CD14-positive monocyte (primary cell): Measurements from ENCODE around the gene ERGIC1. TPM values are rescaled to one million over a fixed set of nuclear protein-coding genes. Genes with fewer than 3 reads are reported as not detected.

ENCODE experiments used
- DNase-seq, 3 donors: peaks; one replicate each; pipeline ENCODE4 v3.0.0-alpha.2; 2011 to 2022
- H2AFZ ChIP-seq: 2 replicates; pipeline ENCODE4 v1.6.0; 2012; ENCODE audit warnings: mild to moderate bottlenecking, low read depth, low read length, inconsistent platforms; ENCODE audit not compliant: insufficient read depth, poor library complexity, severe bottlenecking
- H3K27ac ChIP-seq, 2 donors: 1 replicate in 1 of 2; 2 replicates in 1 of 2; pipeline ENCODE4 v1.5.1; 2012 to 2013; ENCODE audit warnings: low read length in 2 of 2, control low read depth in 1 of 2, inconsistent platforms in 1 of 2, low read depth in 1 of 2, mild to moderate bottlenecking in 1 of 2
- H3K27me3 ChIP-seq, 2 donors: one replicate each; pipeline versions ENCODE4 v1.6.0 to v1.6.1; 2011 to 2013; ENCODE audit warnings: low read length in 2 of 2; ENCODE audit not compliant: control insufficient read depth in 2 of 2, insufficient read depth in 2 of 2
- H3K36me3 ChIP-seq, 2 donors: replicated peaks in 1 of 2; 1 replicate in 1 of 2; 2 replicates in 1 of 2; pipeline versions ENCODE4 v1.5.1 to v1.6.1; 2012 to 2013; ENCODE audit warnings: low read length in 2 of 2, control low read depth in 1 of 2, inconsistent platforms in 1 of 2, mild to moderate bottlenecking in 1 of 2; ENCODE audit not compliant: insufficient read depth in 2 of 2, control insufficient read depth in 1 of 2
- H3K4me1 ChIP-seq, 2 donors: 1 replicate in 1 of 2; 2 replicates in 1 of 2; pipeline versions ENCODE4 v1.5.1 to v1.6.1; 2012 to 2013; ENCODE audit warnings: low read length in 2 of 2, control low read depth in 1 of 2, inconsistent platforms in 1 of 2, mild to moderate bottlenecking in 1 of 2, moderate library complexity in 1 of 2; ENCODE audit not compliant: insufficient read depth in 2 of 2, control insufficient read depth in 1 of 2
- H3K4me2 ChIP-seq: replicated peaks from 2 replicates; pipeline ENCODE3; 2012; ENCODE audit warnings: low read length, moderate library complexity, mild to moderate bottlenecking; ENCODE audit not compliant: poor library complexity, severe bottlenecking; ENCODE audit errors: extremely low read depth
- H3K4me3 ChIP-seq, 3 experiments: fragments of 200-600 bp in 1 of 3; sonication (generic) in 1 of 3; replicated peaks in 1 of 3; 1 replicate in 2 of 3; 2 replicates in 1 of 3; pipeline ENCODE4 v1.5.1; 2011 to 2013; ENCODE audit warnings: low read length in 3 of 3, mild to moderate bottlenecking in 3 of 3, control low read depth in 2 of 3, low read depth in 2 of 3, inconsistent platforms in 1 of 3, moderate library complexity in 1 of 3
- H3K79me2 ChIP-seq: 2 replicates; pipeline ENCODE4 v1.6.0; 2012; ENCODE audit warnings: mild to moderate bottlenecking, control low read depth, inconsistent platforms, low read length, moderate library complexity; ENCODE audit not compliant: insufficient read depth
- H3K9ac ChIP-seq: 2 replicates; pipeline ENCODE4 v1.6.0; 2017; ENCODE audit warnings: low read length, mild to moderate bottlenecking; ENCODE audit not compliant: insufficient read depth, poor library complexity, severe bottlenecking
- H3K9me3 ChIP-seq, 2 donors: replicated peaks in 1 of 2; 1 replicate in 1 of 2; 2 replicates in 1 of 2; pipeline versions ENCODE4 v1.5.1 to v1.6.1; 2012 to 2013; ENCODE audit warnings: low read length in 2 of 2, control low read depth in 1 of 2; ENCODE audit not compliant: control insufficient read depth in 1 of 2, insufficient read depth in 1 of 2
- H4K20me1 ChIP-seq: 2 replicates; pipeline ENCODE4 v1.6.0; 2012; ENCODE audit warnings: mild to moderate bottlenecking, low read length, control low read depth, moderate library complexity; ENCODE audit not compliant: insufficient read depth
- H3K27ac Mint-ChIP-seq, 7 donors: one replicate each; pipeline ENCODE4 v1.8.0; 2020; ENCODE audit warnings: mild to moderate bottlenecking in 7 of 7, mixed read lengths in 7 of 7, moderate library complexity in 6 of 7, inconsistent platforms in 2 of 7
- H3K27me3 Mint-ChIP-seq, 3 donors: one replicate each; pipeline ENCODE4 v1.8.0; 2021 to 2022; ENCODE audit warnings: low read depth in 3 of 3, mild to moderate bottlenecking in 3 of 3, mixed read lengths in 3 of 3, moderate library complexity in 3 of 3, inconsistent platforms in 1 of 3
- H3K36me3 Mint-ChIP-seq, 2 donors: one replicate each; pipeline ENCODE4 v1.8.0; 2020; ENCODE audit warnings: mixed read lengths in 2 of 2, inconsistent platforms in 1 of 2, mild to moderate bottlenecking in 1 of 2
- H3K4me1 Mint-ChIP-seq: one replicate; pipeline ENCODE4 v1.8.0; 2020; ENCODE audit warnings: mild to moderate bottlenecking, mixed read lengths
- H3K4me3 Mint-ChIP-seq, 2 donors: one replicate each; pipeline ENCODE4 v1.8.0; 2020; ENCODE audit warnings: mild to moderate bottlenecking in 2 of 2, mixed read lengths in 2 of 2, moderate library complexity in 1 of 2
- H3K9me3 Mint-ChIP-seq, 7 donors: one replicate each; pipeline ENCODE4 v1.8.0; 2020 to 2022; ENCODE audit warnings: mixed read lengths in 7 of 7, mild to moderate bottlenecking in 6 of 7, moderate library complexity in 6 of 7, inconsistent platforms in 2 of 7
- CTCF ChIP-seq: fragments of 200-600 bp; IDR thresholded peaks from one replicate; pipeline ENCODE4 v1.8.0; 2022; ENCODE audit warnings: antibody characterized with exemption, mild to moderate bottlenecking
- WGBS: methylation state at CpG from one replicate; pipeline ENCODE4 v1.1.5; 2013; ENCODE audit warnings: missing lambda C conversion rate; ENCODE audit not compliant: insufficient coverage; 5-methylcytosine and 5-hydroxymethylcytosine counted together
- intact Hi-C, 2 donors: fragments of 100-400 bp; cut with micrococcal nuclease; formaldehyde crosslinking; loops; one replicate each; pipeline versions ENCODE4 v1.15.0 to v1.15.1; 2023
- polyA plus RNA-seq, 3 donors: library from polyadenylated mRNA; depleted of rRNA in 1 of 3; unstranded in 2 of 3; stranded (reverse) in 1 of 3; fragments of 300-500 nt in 2 of 3; fragments of >200 nt in 1 of 3; fragmentation: Illumina TruSeq in 2 of 3; gene quantifications; 1 replicate in 2 of 3; 2 replicates in 1 of 3; pipeline ENCODE4 v1.2.3, GENCODE V29; 2012 to 2021

The ERGIC1 gene
- polyA plus RNA-seq, 3 donors: 28.3 to 76.2 (median 34.1) TPM

DNA sequence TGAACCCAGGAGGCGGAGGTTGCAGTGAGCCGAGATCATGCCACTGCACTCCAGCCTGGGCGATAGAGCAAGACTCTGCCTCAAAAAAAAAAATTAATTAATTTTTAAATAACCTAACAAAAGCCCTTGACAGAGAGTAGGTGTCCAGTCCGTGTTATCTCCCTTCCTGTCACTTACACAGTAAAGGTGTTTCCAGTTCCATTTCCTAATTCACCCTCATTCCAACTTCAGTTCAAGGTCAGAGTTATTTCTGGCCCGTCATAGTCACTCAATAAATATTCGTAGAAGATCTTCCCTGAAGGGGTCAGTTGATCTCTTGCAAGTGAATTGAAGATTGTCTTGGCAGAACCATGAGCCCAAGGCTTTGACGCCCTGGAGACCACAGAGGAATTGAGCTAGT lies 16.4 kb upstream of the ERGIC1 start:
- H3K27me3 ChIP-seq: no peaks in the 10 kb centered on the region
- Mint-ChIP-seq H3K4me3 (no peak overlapping the region), H3K27ac (peak overlapping the region in 1 of 7 donors; percentile 13), H3K27me3 (peaks cover 1 to 15% (median 3%) of the 10 kb centered on the region in 3 donors), H3K9me3 (peaks cover 0 to 5% (median 0%) of the 10 kb centered on the region in 7 donors), H3K36me3 (peaks cover 0 to 2% of the 10 kb centered on the region in 2 donors), H3K4me1 (peaks cover 24% of the 10 kb centered on the region)
- DNase-seq: no peak
- H3K36me3 ChIP-seq: no peaks in the 10 kb centered on the region
- no peak overlapping the region for H3K27ac ChIP-seq
- no peaks in the 10 kb centered on the region for H3K79me2 ChIP-seq
- H3K4me3 ChIP-seq: no peak overlapping the region
- H3K9me3 ChIP-seq: no peaks in the 10 kb centered on the region
- 90% methylated on average over 2 of the region's 7 CpGs for WGBS
- no peaks in the 10 kb centered on the region for H4K20me1 ChIP-seq
- no peak overlapping the region for H3K9ac ChIP-seq
- H3K4me2 ChIP-seq: no peak overlapping the region
- H3K4me1 ChIP-seq: peaks cover 13 to 18% of the 10 kb centered on the region in 2 donors
- no peak for TF ChIP-seq CTCF
- H2AFZ ChIP-seq: no peak overlapping the region
- intact Hi-C loops: no loop called here

DNA sequence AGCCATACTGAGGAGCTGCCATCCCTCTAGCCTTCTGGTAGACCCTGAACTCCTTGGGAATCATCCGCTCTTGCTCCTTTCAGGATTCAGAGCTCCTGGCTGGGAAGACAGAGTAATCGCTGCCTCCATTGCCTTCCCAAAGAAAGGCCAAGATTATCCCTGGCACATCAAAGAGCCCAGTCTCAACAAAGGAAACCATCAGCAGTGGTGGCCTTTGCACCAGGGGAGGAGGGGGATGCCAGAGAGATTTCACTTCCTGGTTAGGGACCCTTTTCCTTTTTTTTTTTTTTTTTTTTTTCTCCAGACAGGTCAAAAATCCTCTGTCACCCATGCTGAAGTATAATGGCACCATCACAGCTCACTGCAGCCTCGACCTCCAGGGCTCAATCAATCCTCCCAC lies 16.0 kb upstream of the ERGIC1 start:
- no peak overlapping the region for H3K4me3 Mint-ChIP-seq
- no peak overlapping the region for H3K4me2 ChIP-seq
- WGBS: 86% methylated on average over 1 of the region's 3 CpGs
- H3K9me3 Mint-ChIP-seq: peaks cover 0 to 5% (median 0%) of the 10 kb centered on the region in 7 donors
- H3K36me3 ChIP-seq: no peaks in the 10 kb centered on the region
- H3K9me3 ChIP-seq: no peaks in the 10 kb centered on the region
- peaks cover 13 to 18% of the 10 kb centered on the region in 2 donors for H3K4me1 ChIP-seq
- H3K27ac ChIP-seq: no peak overlapping the region
- no peak overlapping the region for H3K9ac ChIP-seq
- no peak overlapping the region for H3K4me3 ChIP-seq
- no peak overlapping the region for H2AFZ ChIP-seq
- H3K27me3 ChIP-seq: no peaks in the 10 kb centered on the region
- peaks cover 1 to 15% (median 3%) of the 10 kb centered on the region in 3 donors for H3K27me3 Mint-ChIP-seq
- peaks cover 0 to 2% of the 10 kb centered on the region in 2 donors for H3K36me3 Mint-ChIP-seq
- no peak for TF ChIP-seq CTCF
- intact Hi-C loops: no loop called here
- no peak for DNase-seq
- H4K20me1 ChIP-seq: no peaks in the 10 kb centered on the region
- H3K79me2 ChIP-seq: no peaks in the 10 kb centered on the region
- H3K27ac Mint-ChIP-seq: peak overlapping the region in 1 of 7 donors; percentile 54
- H3K4me1 Mint-ChIP-seq: peaks cover 24% of the 10 kb centered on the region
